H9 (cell line): ENCODE data around the gene SLX4IP. TPM values are rescaled to one million over a fixed set of nuclear protein-coding genes. Genes with fewer than 3 reads are reported as not detected.

Experiments
- DNase-seq: peaks from one replicate; pipeline ENCODE4 v3.0.0-alpha.2; 2017
- H2AFZ ChIP-seq: one replicate; pipeline ENCODE4 v1.6.1; 2013; ENCODE audit warnings: mild to moderate bottlenecking, low read length, control low read depth, moderate library complexity
- H2AK5ac ChIP-seq: 2 replicates; pipeline ENCODE4 v1.6.1; 2013; ENCODE audit warnings: low read length, control low read depth, mixed read lengths; ENCODE audit not compliant: insufficient read length
- H2BK120ac ChIP-seq: one replicate; pipeline ENCODE4 v1.6.1; 2013; ENCODE audit warnings: low read depth, mild to moderate bottlenecking, low read length, control low read depth, inconsistent platforms; ENCODE audit not compliant: poor library complexity, severe bottlenecking
- H2BK12ac ChIP-seq: 2 replicates; pipeline ENCODE4 v1.6.1; 2013; ENCODE audit warnings: low read length, control low read depth, mixed read lengths, low read depth; ENCODE audit not compliant: insufficient read length
- H2BK15ac ChIP-seq: 2 replicates; pipeline ENCODE4 v1.6.1; 2013; ENCODE audit warnings: low read depth, low read length, control low read depth
- H2BK20ac ChIP-seq: one replicate; pipeline ENCODE4 v1.6.1; 2013; ENCODE audit warnings: low read depth, mild to moderate bottlenecking, low read length, control low read depth, inconsistent platforms; ENCODE audit not compliant: poor library complexity, severe bottlenecking
- H2BK5ac ChIP-seq: 2 replicates; pipeline ENCODE4 v1.6.1; 2013; ENCODE audit warnings: low read length, control low read depth, mixed read lengths; ENCODE audit not compliant: insufficient read length
- H3K14ac ChIP-seq: 2 replicates; pipeline ENCODE4 v1.6.1; 2013; ENCODE audit warnings: low read length, control low read depth; ENCODE audit not compliant: insufficient read depth
- H3K18ac ChIP-seq: 2 replicates; pipeline ENCODE4 v1.6.1; 2013; ENCODE audit warnings: low read depth, mild to moderate bottlenecking, mixed read lengths, low read length, control low read depth; ENCODE audit not compliant: insufficient read length
- H3K23ac ChIP-seq: 2 replicates; pipeline ENCODE4 v1.6.1; 2013; ENCODE audit warnings: low read length, control low read depth, mixed read lengths, low read depth; ENCODE audit not compliant: insufficient read length
- H3K23me2 ChIP-seq: 2 replicates; pipeline ENCODE4 v1.6.1; 2013; ENCODE audit warnings: low read depth, mild to moderate bottlenecking, mixed read lengths, low read length, control low read depth; ENCODE audit not compliant: insufficient read length, poor library complexity, severe bottlenecking
- H3K27ac ChIP-seq: 2 replicates; pipeline ENCODE4 v1.5.1; 2013; ENCODE audit warnings: low read length, control low read depth, mixed read lengths, low read depth; ENCODE audit not compliant: insufficient read length
- H3K27me3 ChIP-seq: 2 replicates; pipeline ENCODE4 v1.6.1; 2013; ENCODE audit warnings: low read length, control low read depth, inconsistent platforms; ENCODE audit not compliant: insufficient read depth
- H3K4ac ChIP-seq: 2 replicates; pipeline ENCODE4 v1.6.1; 2013; ENCODE audit warnings: low read depth, mild to moderate bottlenecking, control low read depth, inconsistent platforms, low read length, moderate library complexity
- H3K4me1 ChIP-seq: 2 replicates; pipeline ENCODE4 v1.6.1; 2013; ENCODE audit warnings: low read length, control low read depth, inconsistent platforms; ENCODE audit not compliant: insufficient read depth
- H3K4me2 ChIP-seq: 2 replicates; pipeline ENCODE4 v1.6.1; 2013; ENCODE audit warnings: low read length, control low read depth, mixed read lengths; ENCODE audit not compliant: insufficient read length, insufficient read depth
- H3K56ac ChIP-seq: 2 replicates; pipeline ENCODE4 v1.6.1; 2013; ENCODE audit warnings: low read depth, mild to moderate bottlenecking, mixed read lengths, low read length, control low read depth; ENCODE audit not compliant: insufficient read length
- H3K79me1 ChIP-seq: 2 replicates; pipeline ENCODE4 v1.6.1; 2013; ENCODE audit warnings: low read depth, mild to moderate bottlenecking, moderate library complexity, low read length, control low read depth, inconsistent platforms; ENCODE audit not compliant: insufficient read depth, poor library complexity, severe bottlenecking
- H3K79me2 ChIP-seq: 2 replicates; pipeline ENCODE4 v1.6.1; 2013; ENCODE audit warnings: low read length, control low read depth, inconsistent platforms; ENCODE audit not compliant: insufficient read depth
- H3K9ac ChIP-seq: 2 replicates; pipeline ENCODE4 v1.6.1; 2013; ENCODE audit warnings: low read length, control low read depth, mixed read lengths; ENCODE audit not compliant: insufficient read length; ENCODE audit errors: extremely low read depth
- H3K9me3 ChIP-seq: one replicate; pipeline ENCODE4 v1.6.1; 2013; ENCODE audit warnings: low read depth, low read length, inconsistent platforms; ENCODE audit not compliant: control insufficient read depth
- H3T11ph ChIP-seq: one replicate; pipeline ENCODE4 v1.6.1; 2013; ENCODE audit warnings: mild to moderate bottlenecking, low read length, control low read depth, inconsistent platforms
- H4K20me1 ChIP-seq: one replicate; pipeline ENCODE4 v1.6.1; 2013; ENCODE audit not compliant: control insufficient read depth, insufficient read length, insufficient read depth
- H4K5ac ChIP-seq: 2 replicates; pipeline ENCODE4 v1.6.1; 2013; ENCODE audit warnings: low read depth, mild to moderate bottlenecking, mixed read lengths, low read length, control low read depth; ENCODE audit not compliant: insufficient read length
- H4K8ac ChIP-seq: replicated peaks from 2 replicates; pipeline ENCODE4 v1.6.1; 2013; ENCODE audit warnings: low read length, control low read depth, mixed read lengths, low read depth; ENCODE audit not compliant: insufficient read length
- H4K91ac ChIP-seq: 2 replicates; pipeline ENCODE4 v1.6.1; 2013; ENCODE audit warnings: low read depth, mild to moderate bottlenecking, moderate library complexity, mixed read lengths, low read length, control low read depth; ENCODE audit not compliant: insufficient read length
- H3K27ac Mint-ChIP-seq, 3 experiments: 2 replicates in 2 of 3; 3 replicates in 1 of 3; pipeline ENCODE4 v1.8.0; 2020 to 2021; ENCODE audit warnings: mixed read lengths in 3 of 3, mild to moderate bottlenecking in 1 of 3, moderate library complexity in 1 of 3
- H3K27me3 Mint-ChIP-seq: 2 replicates; pipeline ENCODE4 v1.8.0; 2021; ENCODE audit warnings: low read depth, mild to moderate bottlenecking, moderate library complexity, mixed read lengths
- H3K36me3 Mint-ChIP-seq, 3 experiments: 2 replicates in 2 of 3; 3 replicates in 1 of 3; pipeline ENCODE4 v1.8.0; 2020 to 2021; ENCODE audit warnings: low read depth in 3 of 3, mixed read lengths in 3 of 3; ENCODE audit not compliant: insufficient read depth in 1 of 3
- H3K4me1 Mint-ChIP-seq, 2 experiments: 2 replicates each; pipeline ENCODE4 v1.8.0; 2020; ENCODE audit warnings: mixed read lengths in 2 of 2
- H3K4me3 Mint-ChIP-seq, 2 experiments: 2 replicates in 1 of 2; 3 replicates in 1 of 2; pipeline ENCODE4 v1.8.0; 2020 to 2021; ENCODE audit warnings: mild to moderate bottlenecking in 2 of 2, mixed read lengths in 2 of 2, moderate library complexity in 1 of 2
- H3K9me3 Mint-ChIP-seq, 2 experiments: 2 replicates in 1 of 2; 3 replicates in 1 of 2; pipeline ENCODE4 v1.8.0; 2020; ENCODE audit warnings: mild to moderate bottlenecking in 2 of 2, mixed read lengths in 2 of 2, moderate library complexity in 1 of 2
- WGBS: extraction: QIAGEN DNeasy Blood & Tissue Kit; methylation state at CpG from one replicate; pipeline ENCODE4 v1.1.7; 2013; ENCODE audit warnings: missing lambda C conversion rate, low lambda C conversion rate, mixed read lengths; ENCODE audit not compliant: insufficient read length; ENCODE audit errors: extremely low coverage; 5-methylcytosine and 5-hydroxymethylcytosine counted together
- total RNA-seq: library from RNA; stranded (reverse); gene quantifications from 2 replicates; pipeline ENCODE4 v1.2.1, GENCODE V29; 2021
- TF ChIP-seq, protein P1 (sequence below): fragments of 200-600 bp; sonication (generic); conservative IDR thresholded peaks from 3 replicates; pipeline ENCODE4 v1.8.0; 2021; ENCODE audit warnings: antibody characterized with exemption, mild to moderate bottlenecking

SLX4IP gene
- total RNA-seq, 1 experiment from 2014 or later: 7.9 TPM

DNA sequence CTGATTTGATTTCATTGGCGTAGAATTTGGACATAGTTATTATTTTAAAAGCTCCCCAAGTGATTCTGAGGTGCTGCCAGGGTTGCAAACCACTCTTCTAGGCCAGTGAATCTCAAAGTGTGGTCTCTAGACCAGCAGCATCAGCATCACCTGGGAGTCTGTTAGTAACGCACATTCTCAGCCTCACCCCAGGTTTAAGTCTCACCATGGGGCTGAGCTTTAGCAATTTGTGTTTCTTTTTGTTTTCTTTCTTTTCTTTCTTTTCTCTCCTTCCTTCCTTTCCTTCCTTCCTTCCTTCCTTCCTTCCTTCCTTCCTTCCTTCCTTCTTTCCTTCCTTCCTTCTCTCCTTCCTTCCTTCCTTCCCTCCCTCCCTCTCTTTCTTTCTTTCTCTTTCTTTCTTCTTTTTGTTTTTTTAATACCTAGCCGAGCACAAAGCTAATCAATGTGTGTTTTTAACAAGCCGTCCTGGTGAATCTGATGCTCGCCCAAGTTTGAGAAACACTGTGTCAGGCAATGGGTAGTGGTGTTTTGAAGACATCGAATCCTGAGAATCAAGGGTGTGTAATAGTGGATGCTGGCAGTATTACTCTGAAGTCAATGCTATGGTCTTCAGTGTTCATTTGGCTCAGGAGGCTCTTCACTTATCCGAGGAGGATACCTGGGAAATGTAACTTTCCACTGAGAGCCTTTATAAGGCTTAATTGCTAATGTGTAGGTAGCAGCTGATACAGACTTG is 104.9 kb downstream of the SLX4IP start:
- Mint-ChIP-seq H3K4me3 (no peak overlapping the region), H3K27me3 (no peaks in the 10 kb centered on the region), H3K36me3 (no peaks in the 10 kb centered on the region), H3K9me3 (no peaks in the 10 kb centered on the region), H3K4me1 (peaks cover 22 to 33% of the 10 kb centered on the region in 2 experiments), H3K27ac (peak overlapping the region in 1 of 3 experiments; percentile 5; a peak in 1 of 7 replicates)
- no peak overlapping the region for H2BK12ac ChIP-seq
- no peaks in the 10 kb centered on the region for H3K79me2 ChIP-seq
- no peak overlapping the region for H3K23ac ChIP-seq
- TF ChIP-seq, protein P1, sequence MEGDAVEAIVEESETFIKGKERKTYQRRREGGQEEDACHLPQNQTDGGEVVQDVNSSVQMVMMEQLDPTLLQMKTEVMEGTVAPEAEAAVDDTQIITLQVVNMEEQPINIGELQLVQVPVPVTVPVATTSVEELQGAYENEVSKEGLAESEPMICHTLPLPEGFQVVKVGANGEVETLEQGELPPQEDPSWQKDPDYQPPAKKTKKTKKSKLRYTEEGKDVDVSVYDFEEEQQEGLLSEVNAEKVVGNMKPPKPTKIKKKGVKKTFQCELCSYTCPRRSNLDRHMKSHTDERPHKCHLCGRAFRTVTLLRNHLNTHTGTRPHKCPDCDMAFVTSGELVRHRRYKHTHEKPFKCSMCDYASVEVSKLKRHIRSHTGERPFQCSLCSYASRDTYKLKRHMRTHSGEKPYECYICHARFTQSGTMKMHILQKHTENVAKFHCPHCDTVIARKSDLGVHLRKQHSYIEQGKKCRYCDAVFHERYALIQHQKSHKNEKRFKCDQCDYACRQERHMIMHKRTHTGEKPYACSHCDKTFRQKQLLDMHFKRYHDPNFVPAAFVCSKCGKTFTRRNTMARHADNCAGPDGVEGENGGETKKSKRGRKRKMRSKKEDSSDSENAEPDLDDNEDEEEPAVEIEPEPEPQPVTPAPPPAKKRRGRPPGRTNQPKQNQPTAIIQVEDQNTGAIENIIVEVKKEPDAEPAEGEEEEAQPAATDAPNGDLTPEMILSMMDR: no peak
- no peak overlapping the region for H2BK120ac ChIP-seq
- no peaks in the 10 kb centered on the region for H4K20me1 ChIP-seq
- H3K14ac ChIP-seq: no peak overlapping the region
- no peaks in the 10 kb centered on the region for H3K79me1 ChIP-seq
- H3K27ac ChIP-seq: no peak overlapping the region
- H3T11ph ChIP-seq: no peak overlapping the region
- no peak overlapping the region for H3K4ac ChIP-seq
- H3K4me1 ChIP-seq: peaks cover 7% of the 10 kb centered on the region; the same call in 1 of the 2 replicates
- H2AFZ ChIP-seq: no peak overlapping the region
- WGBS: no CpG with 5 or more reads among the region's 7 CpGs
- H3K27me3 ChIP-seq: no peaks in the 10 kb centered on the region
- no peak overlapping the region for H4K8ac ChIP-seq
- H3K9ac ChIP-seq: no peak overlapping the region
- H3K56ac ChIP-seq: no peak overlapping the region
- no peak overlapping the region for H2BK15ac ChIP-seq
- no peak overlapping the region for H4K91ac ChIP-seq
- H3K23me2 ChIP-seq: no peaks in the 10 kb centered on the region
- no peak overlapping the region for H2BK5ac ChIP-seq
- H4K5ac ChIP-seq: no peak overlapping the region
- no peaks in the 10 kb centered on the region for H3K9me3 ChIP-seq
- no peak overlapping the region for H2AK5ac ChIP-seq
- no peak overlapping the region for H3K18ac ChIP-seq
- no peak overlapping the region for H3K4me2 ChIP-seq
- no peak overlapping the region for H2BK20ac ChIP-seq
- DNase-seq: no peak
